Epithelial cell of proximal tubule (primary cell): ENCODE measurements around the gene ELAVL4. TPM values are rescaled to one million over a fixed set of nuclear protein-coding genes. Genes with fewer than 3 reads are reported as not detected.

ENCODE experiments used
- DNase-seq: peaks from one replicate; pipeline ENCODE4 v3.0.0-alpha.2; 2011; ENCODE audit warnings: low read depth
- H3K4me3 ChIP-seq: 2 replicates; pipeline ENCODE4 v1.5.1; 2011; ENCODE audit warnings: low read depth, mild to moderate bottlenecking, low read length
- CTCF ChIP-seq: conservative IDR thresholded peaks from 2 replicates; pipeline ENCODE4 v1.5.1; 2012; ENCODE audit warnings: low read depth, mild to moderate bottlenecking, low read length
- total RNA-seq: library from RNA; depleted of rRNA; stranded (reverse); fragments of >200 nt; gene quantifications from 2 replicates; pipeline ENCODE4 v1.2.3, GENCODE V29; 2015

Gene ELAVL4
- total RNA-seq, 1 donor from 2014 or later: 1.2 TPM

GRCh38 chr1:50112193-50112592 lies 3.5 kb downstream of the ELAVL4 start:
- no peak for DNase-seq
- TF ChIP-seq CTCF: no peak
- no peak overlapping the region for H3K4me3 ChIP-seq

- DNase-seq: no peak
- TF ChIP-seq CTCF: no peak
- H3K4me3 ChIP-seq: no peak overlapping the region
These were observed 14.4 kb downstream of the ELAVL4 start for GRCh38 chr1:50123071-50123470.

GRCh38 chr1:50126927-50127715 lies 18.4 kb downstream of the ELAVL4 start:
- TF ChIP-seq CTCF: no peak

GRCh38 chr1:50129201-50129600 lies 20.5 kb downstream of the ELAVL4 start:
- DNase-seq: no peak
- TF ChIP-seq CTCF: no peak
- no peak overlapping the region for H3K4me3 ChIP-seq

More at GRCh38 chr1:50126927-50127715, 18.4 kb downstream of the ELAVL4 start:
- no peak overlapping the region for H3K4me3 ChIP-seq
- no peak for DNase-seq

- DNase-seq: no peak
- H3K4me3 ChIP-seq: no peak overlapping the region
- TF ChIP-seq CTCF: no peak
These were observed 23.7 kb downstream of the ELAVL4 start for GRCh38 chr1:50132347-50132894.

GRCh38 chr1:50135716-50136115 lies 27.0 kb downstream of the ELAVL4 start:
- no peak overlapping the region for H3K4me3 ChIP-seq
- no peak for DNase-seq
- TF ChIP-seq CTCF: no peak
